HG03045 (cell line): ENCODE data around the gene PPP1R14D.

Source experiments
- ATAC-seq: cut with Tn5 transposase; IDR thresholded peaks from one replicate; pipeline ENCODE4 v1.9.1; 2021; ENCODE audit warnings: mild to moderate bottlenecking, moderate library complexity; ENCODE audit not compliant: unreplicated experiment

Gene PPP1R14D

GRCh38 chr15:40823572-40824343, 4.8 kb downstream of the PPP1R14D start:
- no peak for ATAC-seq

GRCh38 chr15:40821195-40821594, 7.3 kb downstream of the PPP1R14D start:
- no peak for ATAC-seq

DNA sequence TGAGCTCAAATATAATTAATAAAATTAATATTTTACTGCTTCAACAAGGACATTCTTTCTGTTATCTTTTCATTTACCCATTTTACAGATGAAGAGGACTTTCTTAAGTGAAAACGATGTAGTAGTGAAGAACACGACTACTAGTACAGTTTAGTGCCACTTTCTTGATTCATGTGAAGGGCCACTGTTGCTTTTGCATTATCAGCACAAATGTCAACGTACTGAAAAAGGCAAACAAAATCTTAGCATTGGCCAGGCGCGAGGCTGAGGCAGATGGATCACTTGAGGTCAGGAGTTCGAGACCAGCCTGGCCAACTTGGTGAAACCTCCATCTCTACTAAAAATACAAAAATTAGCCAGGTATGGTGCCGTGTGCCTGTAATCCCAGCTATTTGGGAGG, 9.5 kb downstream of the PPP1R14D start:
- no peak for ATAC-seq

- no peak for ATAC-seq
These were observed 13.3 kb downstream of the PPP1R14D start for GRCh38 chr15:40815042-40815698.

DNA sequence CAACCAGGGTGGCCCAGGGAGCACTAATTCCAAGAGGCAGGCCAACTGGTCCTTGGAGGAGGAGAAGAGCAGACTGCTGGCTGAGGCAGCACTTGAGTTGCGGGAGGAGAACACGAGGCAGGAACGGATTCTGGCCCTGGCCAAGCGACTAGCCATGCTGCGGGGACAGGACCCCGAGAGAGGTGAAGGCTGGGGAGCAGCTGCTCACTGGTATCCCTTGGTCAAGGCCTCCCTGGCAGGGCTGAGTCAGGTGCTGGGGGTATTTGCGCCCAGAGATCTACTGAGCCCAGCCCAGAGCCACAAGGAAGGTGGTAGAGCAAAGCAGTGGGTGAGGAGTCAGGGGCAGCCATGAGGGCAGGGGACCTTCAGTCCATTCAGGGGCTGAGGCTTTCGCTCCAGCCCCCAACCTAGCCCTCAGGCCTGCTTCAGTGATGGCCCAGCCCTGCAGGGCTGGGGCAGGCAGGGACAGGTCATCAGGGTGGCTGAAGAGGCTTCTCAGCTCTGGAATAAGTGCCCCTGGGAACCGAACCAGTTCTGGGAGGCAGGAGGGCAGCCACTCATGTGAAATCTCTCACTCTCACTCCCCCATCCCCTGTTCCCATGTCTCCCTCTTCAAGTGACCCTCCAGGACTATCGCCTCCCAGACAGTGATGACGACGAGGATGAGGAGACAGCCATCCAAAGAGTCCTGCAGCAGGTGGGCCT, 15.6 kb downstream of the PPP1R14D start:
- no peak for ATAC-seq

DNA sequence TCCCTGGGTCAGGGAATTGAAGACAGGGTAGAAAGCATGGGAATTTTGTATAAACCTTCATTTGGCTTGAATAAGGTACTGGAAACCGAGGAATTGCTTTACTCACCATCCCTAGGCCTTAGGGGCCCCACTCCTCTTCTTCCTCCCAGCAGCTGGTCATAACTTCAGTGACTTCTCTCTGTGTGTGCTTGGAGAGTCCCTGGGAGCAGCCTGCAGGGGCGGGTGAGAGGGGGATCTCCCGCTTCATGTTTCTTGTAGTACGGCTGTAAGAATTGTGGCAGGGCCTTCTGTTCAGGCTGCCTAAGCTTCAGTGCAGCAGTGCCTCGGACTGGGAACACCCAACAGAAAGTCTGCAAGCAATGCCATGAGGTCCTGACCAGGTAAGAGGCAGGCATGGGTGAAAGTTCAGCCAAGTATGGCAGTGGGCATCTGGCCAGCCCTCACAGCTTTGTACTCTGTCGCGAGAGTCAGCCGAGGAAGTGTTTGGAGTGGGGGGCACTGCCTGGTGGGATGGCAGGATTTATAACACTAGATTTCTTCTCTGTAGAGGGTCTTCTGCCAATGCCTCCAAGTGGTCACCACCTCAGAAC, 19.6 kb downstream of the PPP1R14D start:
- no peak for ATAC-seq

DNA sequence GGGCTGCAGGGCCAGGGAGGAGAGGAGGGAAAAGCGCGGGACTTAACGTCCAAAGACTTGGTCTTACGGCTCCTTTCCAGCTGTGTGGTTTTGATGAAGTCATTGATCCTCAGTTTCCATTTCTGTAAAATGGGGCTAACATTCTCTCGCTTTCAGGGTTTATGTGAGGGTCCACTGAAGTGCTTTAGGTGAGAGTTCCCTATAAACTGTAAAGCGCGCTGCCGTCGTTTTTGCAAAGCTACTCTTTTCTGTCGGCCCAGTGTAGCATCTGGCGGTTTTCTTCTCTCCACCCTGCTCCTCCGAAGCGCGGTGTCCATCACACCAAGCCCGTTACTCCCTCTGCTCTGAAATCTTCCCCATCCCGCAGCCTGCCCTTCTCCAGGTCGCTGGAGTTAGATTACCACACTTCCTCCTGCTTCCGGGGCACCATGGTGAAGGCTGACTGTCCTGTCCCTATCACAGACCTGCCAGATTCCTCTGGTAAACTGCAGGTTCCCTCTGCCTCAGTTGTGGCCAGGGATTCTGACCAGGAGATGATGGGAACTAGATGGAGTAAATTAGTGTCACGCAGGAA, 20.5 kb downstream of the PPP1R14D start:
- ATAC-seq: no peak

DNA sequence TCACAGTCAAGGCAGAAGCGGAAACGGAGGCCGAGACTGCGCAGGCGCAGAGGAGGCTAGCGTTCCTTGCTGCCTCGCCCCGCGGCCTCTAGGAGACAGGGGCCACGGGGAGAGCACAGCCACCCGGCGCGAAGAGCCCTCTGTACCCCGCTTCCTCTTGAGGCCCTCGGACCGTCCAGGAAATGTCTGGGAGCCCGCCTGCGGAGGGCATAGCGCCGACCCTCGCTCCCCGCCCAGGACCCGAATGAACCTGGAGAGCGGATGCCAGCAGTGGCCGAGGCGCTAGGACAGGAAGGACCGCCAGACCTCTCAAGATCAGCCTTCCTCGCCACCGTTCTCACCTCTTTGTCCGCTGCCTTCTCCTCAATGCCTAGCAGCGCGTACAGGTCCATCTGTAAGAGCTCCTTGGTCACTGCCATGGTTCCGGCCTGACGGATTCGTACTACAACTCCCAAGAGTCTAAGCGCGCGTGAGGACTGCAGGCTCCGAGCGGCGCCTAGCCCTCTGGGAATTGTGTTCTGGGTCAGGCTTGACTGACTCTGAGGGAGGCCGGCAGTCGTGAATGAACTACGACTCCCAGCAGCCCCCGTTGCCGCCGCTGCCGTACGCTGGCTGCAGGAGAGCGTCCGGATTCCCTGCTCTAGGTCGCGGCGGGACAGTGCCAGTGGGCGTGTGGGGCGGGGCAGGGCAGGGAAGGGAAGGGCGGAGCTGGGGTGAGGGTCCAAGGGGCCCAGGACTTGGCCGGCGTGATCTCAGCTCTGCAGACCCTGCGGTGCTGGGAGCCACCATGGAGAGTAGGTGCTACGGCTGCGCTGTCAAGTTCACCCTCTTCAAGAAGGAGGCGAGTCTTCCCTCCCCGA, 21.2 kb downstream of the PPP1R14D start, which contains the start of the genes DNAJC17 and ZFYVE19:
TSS of gene DNAJC17 (minus strand) at position 446 of the 860 bp plus-strand sequence. CDS start at position 419, 27 bp downstream.
TSS of gene ZFYVE19 (plus strand) at position 62 of the 860 bp plus-strand sequence. CDS start at position 563, 501 bp downstream.
- ATAC-seq: peak; percentile 95

DNA sequence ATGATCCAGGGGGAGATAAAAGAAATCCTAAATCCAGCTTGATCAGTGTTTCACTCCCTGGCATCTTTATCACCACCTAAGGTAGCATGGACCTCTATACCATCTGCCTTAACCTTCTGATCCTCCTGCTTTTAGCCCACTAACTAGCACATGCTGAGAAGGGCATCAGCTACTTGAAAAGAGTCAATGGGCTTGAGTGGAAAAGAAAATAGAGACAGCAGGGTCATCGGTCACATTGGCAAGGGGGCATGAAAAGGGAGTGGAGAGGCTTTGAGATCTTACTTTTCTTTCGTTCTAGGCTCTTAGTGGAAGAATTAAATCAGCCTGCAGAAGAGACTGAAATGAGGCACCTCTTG, 21.9 kb downstream of the PPP1R14D start:
- ATAC-seq: no peak

DNA sequence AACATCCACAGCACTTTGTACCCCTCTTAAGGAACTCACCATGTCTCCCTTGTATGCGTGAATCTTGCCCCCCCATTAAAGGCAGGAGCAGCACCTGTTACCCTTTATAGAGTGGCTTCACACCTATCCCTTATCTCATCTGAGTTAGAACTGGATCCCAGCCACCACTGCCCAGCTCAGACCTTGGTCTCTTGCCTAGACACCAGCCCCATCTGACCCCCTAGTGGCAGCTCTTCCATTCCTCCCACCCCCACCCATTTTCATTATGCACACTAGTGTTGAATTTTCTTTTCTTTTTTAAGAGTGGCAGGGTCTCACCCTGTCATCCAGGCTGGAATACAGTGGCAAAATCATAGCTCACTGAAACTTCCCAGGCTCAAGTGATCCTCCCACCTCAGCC, 24.8 kb downstream of the PPP1R14D start:
- no peak for ATAC-seq

- ATAC-seq: no peak
These were observed 25.4 kb downstream of the PPP1R14D start for GRCh38 chr15:40803076-40803475.

- ATAC-seq: no peak
These were observed 29.0 kb downstream of the PPP1R14D start for GRCh38 chr15:40799523-40799922.

DNA sequence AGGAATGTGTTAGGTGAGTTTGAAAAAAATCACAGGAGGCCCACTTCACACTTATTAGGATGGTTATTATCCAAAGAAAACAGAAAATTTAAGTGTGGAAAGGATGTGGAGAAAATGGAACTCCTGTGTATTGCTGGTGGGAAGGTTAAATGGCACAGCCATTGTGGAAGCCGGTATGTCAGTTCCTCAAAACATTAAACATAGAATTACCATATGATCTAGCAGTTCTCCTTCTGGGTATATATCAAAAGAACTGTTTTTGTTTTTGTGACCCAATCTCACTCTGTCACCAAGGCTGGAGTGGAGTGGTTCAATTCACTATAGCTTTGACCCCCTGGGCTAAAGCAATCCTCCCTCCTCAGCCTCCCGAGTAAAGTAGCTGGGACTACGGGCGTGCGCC, 32.0 kb downstream of the PPP1R14D start:
- no peak for ATAC-seq

DNA sequence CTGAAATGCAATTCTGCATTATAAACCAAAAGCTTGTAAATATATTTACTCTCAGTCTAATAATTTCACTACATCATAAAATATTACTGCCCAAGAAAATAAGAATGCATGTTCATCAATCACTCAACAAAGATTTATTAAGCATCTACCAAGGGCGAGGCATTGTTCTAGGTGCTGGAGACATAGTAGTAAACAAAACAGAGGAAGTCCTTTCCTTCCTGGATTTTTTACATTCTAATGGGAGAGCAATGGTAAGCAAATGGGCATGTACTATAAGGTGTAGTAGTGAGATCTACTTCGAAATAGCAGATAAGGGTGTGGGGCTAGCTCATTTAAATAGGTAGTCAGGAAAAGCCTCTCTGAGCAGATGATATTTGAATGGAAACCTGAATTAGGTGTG, 32.5 kb downstream of the PPP1R14D start:
- ATAC-seq: no peak

DNA sequence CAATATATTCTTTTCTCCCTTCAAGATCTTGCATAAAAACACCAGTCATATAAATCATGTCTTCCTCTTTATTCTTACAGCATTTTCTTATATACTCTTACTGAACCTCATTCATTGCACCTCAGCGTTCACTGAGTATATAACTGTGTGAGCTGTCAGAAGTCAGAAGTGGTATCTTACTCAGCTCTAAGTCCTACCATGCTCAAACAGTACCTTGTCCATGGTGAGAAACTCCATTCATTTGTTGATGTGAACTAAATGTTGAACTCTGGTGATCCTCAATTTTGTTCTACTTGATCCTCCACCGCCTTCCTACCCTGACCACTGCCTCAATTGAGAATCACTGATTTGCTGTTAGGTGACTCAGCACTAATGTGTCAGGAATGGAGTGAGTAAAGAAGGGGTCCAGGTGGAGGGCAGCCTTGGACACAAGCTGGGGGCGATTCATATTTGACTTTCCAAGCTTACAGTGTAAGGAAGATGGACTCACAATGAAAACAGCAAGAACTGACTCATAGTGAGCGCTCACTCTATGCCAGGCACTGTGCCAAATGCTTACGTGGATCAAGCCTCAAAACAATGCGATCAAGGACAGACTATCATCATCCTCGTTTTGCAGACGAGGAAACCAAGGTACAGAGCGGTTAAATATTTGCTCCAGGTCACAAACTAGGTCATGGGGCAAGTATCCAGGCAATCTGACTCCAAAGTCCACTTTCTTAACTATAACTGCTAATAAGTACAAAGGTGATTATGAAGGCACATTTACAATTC, 35.1 kb downstream of the PPP1R14D start:
- ATAC-seq: no peak

DNA sequence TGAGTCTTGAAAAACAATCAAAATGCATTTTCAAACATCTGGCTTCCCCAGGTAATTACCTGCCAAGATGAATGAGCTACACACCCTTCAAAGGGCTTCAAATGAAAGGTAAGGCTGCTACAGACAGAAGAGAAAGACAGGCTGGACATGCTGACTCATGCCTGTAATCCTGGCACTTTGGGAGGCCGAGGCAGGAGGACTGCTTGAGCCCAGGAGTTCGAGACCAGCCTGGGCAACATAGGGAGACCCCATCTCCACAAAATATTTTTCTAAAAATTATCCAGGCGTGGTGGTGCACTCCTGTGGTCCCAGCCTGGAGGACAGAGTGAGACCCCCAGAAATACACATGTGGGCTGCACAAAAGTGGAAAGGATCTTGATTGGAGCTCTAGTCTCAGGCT, 36.1 kb downstream of the PPP1R14D start:
- ATAC-seq: no peak

- ATAC-seq: no peak
These were observed 37.8 kb downstream of the PPP1R14D start for GRCh38 chr15:40790718-40791117.

DNA sequence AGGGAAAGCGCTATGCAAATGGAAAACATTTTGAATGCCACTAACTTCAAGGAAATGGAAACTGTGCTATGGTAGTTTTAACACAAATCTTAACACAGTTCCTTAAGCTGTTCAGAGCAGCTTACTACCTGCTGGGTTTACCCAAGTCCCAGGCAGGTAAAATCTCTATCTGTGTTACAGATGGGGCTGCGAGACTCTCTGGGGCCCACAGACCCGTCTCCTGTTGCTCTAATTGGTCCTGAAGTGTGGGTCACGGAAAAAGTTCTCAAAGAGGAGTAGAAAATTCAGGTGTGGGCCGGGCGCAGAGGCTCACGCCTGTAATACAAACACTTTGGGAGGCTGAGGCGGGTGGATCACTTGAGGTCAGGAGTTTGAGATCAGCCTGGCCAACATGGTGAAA, 38.5 kb downstream of the PPP1R14D start:
- no peak for ATAC-seq

- no peak for ATAC-seq
These were observed 39.4 kb downstream of the PPP1R14D start for GRCh38 chr15:40789119-40789518.
